K562 (cell line): ENCODE data around the gene SNRPA. TPM values are rescaled to one million over a fixed set of nuclear protein-coding genes. Genes with fewer than 3 reads are reported as not detected.
A peak's percentile ranks its signal among the peaks of the same experiment; 100 is the strongest.

Experiments
- E4F1 ChIP-seq: fragments of 250-450 bp; sonication (Bioruptor Pico); IDR thresholded peaks from 2 replicates; pipeline ENCODE4 v1.5.0; 2021; ENCODE audit warnings: mild to moderate bottlenecking, borderline replicate concordance
- HNRNPH1 ChIP-seq: fragments of 200-400 bp; formaldehyde crosslinking; optimal IDR thresholded peaks from 2 replicates; pipeline ENCODE3; 2017; ENCODE audit warnings: low read depth, mild to moderate bottlenecking, low read length, moderate library complexity
- ID3 ChIP-seq, 2 experiments: fragments of 250-450 bp in 1 of 2; fragments of 450-650 bp in 1 of 2; sonication (Bioruptor Pico) in 1 of 2; IDR thresholded peaks; 2 replicates each; pipeline versions ENCODE4 v1.6.1 to v1.8.0; 2016 to 2021; ENCODE audit warnings: mild to moderate bottlenecking in 2 of 2, moderate library complexity in 2 of 2, missing compliant biosample characterization in 1 of 2, missing genetic modification characterization in 1 of 2
- KDM2B ChIP-seq: fragments of 250-450 bp; sonication (Bioruptor Pico); IDR thresholded peaks from 2 replicates; pipeline ENCODE4 v1.8.0; 2021; ENCODE audit warnings: mild to moderate bottlenecking, moderate library complexity
- MCM7 ChIP-seq, 2 experiments: fragments of 450-650 bp; IDR thresholded peaks; 2 replicates each; pipeline ENCODE4 v1.6.1; 2016 to 2018
- MNT ChIP-seq, 2 experiments: fragments of 450-650 bp; conservative IDR thresholded peaks; 2 replicates each; pipeline ENCODE4 v1.6.1; 2017; ENCODE audit warnings: mild to moderate bottlenecking in 2 of 2, moderate library complexity in 2 of 2
- PPARD ChIP-seq: fragments of 250-450 bp; sonication (Bioruptor Pico); IDR thresholded peaks from 2 replicates; pipeline ENCODE4 v1.8.0; 2022; ENCODE audit warnings: inconsistent platforms, mild to moderate bottlenecking, moderate library complexity
- RFX5 ChIP-seq: IDR thresholded peaks from 2 replicates; pipeline ENCODE4 v1.6.1; 2011; ENCODE audit warnings: low read depth, mild to moderate bottlenecking, improper control_type of control experiment, low read length
- SMARCE1 ChIP-seq: fragments of 450-650 bp; IDR thresholded peaks from 2 replicates; pipeline ENCODE4 v1.7.1; 2016; ENCODE audit warnings: mild to moderate bottlenecking
- STAT5A ChIP-seq: IDR thresholded peaks from 2 replicates; pipeline ENCODE4 v1.6.1; 2012; ENCODE audit warnings: low read length, inconsistent platforms, borderline replicate concordance
- TEAD4 ChIP-seq, 2 experiments: sonication (generic) in 1 of 2; formaldehyde crosslinking in 1 of 2; IDR thresholded peaks; 2 replicates each; pipeline versions ENCODE4 v1.6.1 to v1.8.0; 2012 to 2022; ENCODE audit warnings: borderline replicate concordance in 1 of 2, inconsistent platforms in 1 of 2, low read length in 1 of 2, mild to moderate bottlenecking in 1 of 2, missing genetic modification reagents in 1 of 2
- UBTF ChIP-seq, 2 experiments: IDR thresholded peaks; 2 replicates each; pipeline ENCODE4 v1.6.1; 2012; ENCODE audit warnings: improper control_type of control experiment in 2 of 2, low read depth in 2 of 2, low read length in 2 of 2, borderline replicate concordance in 1 of 2
- YY1 ChIP-seq, 3 experiments: IDR thresholded peaks; 2 replicates each; pipeline ENCODE4 v1.6.1; 2011; ENCODE audit warnings: low read length in 2 of 3, mild to moderate bottlenecking in 2 of 3, moderate library complexity in 2 of 3, borderline replicate concordance in 1 of 3, control low read depth in 1 of 3, low read depth in 1 of 3; ENCODE audit not compliant: insufficient read depth in 3 of 3, insufficient replicate concordance in 2 of 3, control insufficient read depth in 1 of 3, insufficient read length in 1 of 3; ENCODE audit errors: extremely low read depth in 1 of 3
- ZBTB26 ChIP-seq: fragments of 450-650 bp; formaldehyde crosslinking; IDR thresholded peaks from 2 replicates; pipeline ENCODE4 v1.4.0; 2022; ENCODE audit warnings: missing genetic modification characterization
- ZNF124 ChIP-seq: sonication (generic); formaldehyde crosslinking; IDR thresholded peaks from 2 replicates; pipeline ENCODE4 v1.8.1; 2022; ENCODE audit warnings: missing genetic modification reagents
- ZNF431 ChIP-seq: sonication (generic); formaldehyde crosslinking; IDR thresholded peaks from 2 replicates; pipeline ENCODE4 v1.8.0; 2022; ENCODE audit warnings: mild to moderate bottlenecking, missing genetic modification reagents
- ZNF551 ChIP-seq: fragments of 250-450 bp; sonication (Bioruptor Pico); IDR thresholded peaks from 2 replicates; pipeline ENCODE4 v1.5.0; 2021; ENCODE audit warnings: mild to moderate bottlenecking, moderate library complexity
- polyA plus RNA-seq, 8 experiments: library from polyadenylated mRNA; depleted of rRNA in 4 of 8; stranded (reverse) in 5 of 8; unstranded in 3 of 8; fragments of >200 nt; fragmentation: Nextera tagmentation in 2 of 8; fragmentation: Illumina TruSeq in 1 of 8; extraction: Ambion mirVana in 2 of 8; extraction: Trizol in 1 of 8; gene quantifications; 2 replicates each; pipeline versions ENCODE4 v1.2.1 to v1.2.3, GENCODE V29; 2011 to 2014; ENCODE audit warnings: inconsistent platforms in 1 of 8, missing spikeins in 1 of 8
- total RNA-seq, 7 experiments: library from RNA; depleted of rRNA in 6 of 7; stranded (reverse); fragments of >200 nt in 6 of 7; fragmentation: Illumina TruSeq in 2 of 7; extraction: Trizol in 2 of 7; gene quantifications; 2 replicates each; pipeline versions ENCODE4 v1.2.1 to v1.2.3, GENCODE V29; 2011 to 2021; ENCODE audit warnings: low replicate concordance in 1 of 7

The SNRPA gene
- total and polyA plus RNA-seq, 9 of the 15 experiments (the other 6 are each of a cell fraction or from before 2014, with no cell fraction given), result 16.3 to 311 (median 193) TPM

GRCh38 chr19:40717880-40718773 lies 32.9 kb upstream of the SNRPA start (continued):
- TF ChIP-seq ZBTB26 (CRISPR knock-in tag), result no peak
- no peak for TF ChIP-seq MNT (conservative IDR thresholded peaks at IDR 0.05)
- TF ChIP-seq YY1 (IDR thresholded peaks at IDR 0.05; ENCODE audit: borderline replicate concordance in 1 of 3, control insufficient read depth in 1 of 3, extremely low read depth in 1 of 3, insufficient read depth in 3 of 3, insufficient read length in 1 of 3, insufficient replicate concordance in 2 of 3, low read depth in 1 of 3, low read length in 2 of 3), result no peak
- TF ChIP-seq TEAD4 (IDR thresholded peaks at IDR 0.05; ENCODE audit: low read length), result no peak
- no peak for TF ChIP-seq TEAD4 (CRISPR knock-in tag; IDR thresholded peaks at IDR 0.05; ENCODE audit: borderline replicate concordance)
- TF ChIP-seq E4F1 (CRISPR knock-in tag), result no peak
- no peak for TF ChIP-seq HNRNPH1
- no peak for TF ChIP-seq SMARCE1
- no peak for TF ChIP-seq ZNF551 (CRISPR knock-in tag)
- no peak for TF ChIP-seq ID3 (CRISPR knock-in tag; IDR thresholded peaks at IDR 0.05)
- TF ChIP-seq ID3 (tag; IDR thresholded peaks at IDR 0.05), result no peak
- no peak for TF ChIP-seq ZNF431 (CRISPR knock-in tag)
- TF ChIP-seq UBTF (IDR thresholded peaks at IDR 0.05; ENCODE audit: borderline replicate concordance in 1 of 2, low read depth in 2 of 2, low read length in 2 of 2), result peak in 1 of 2 experiments; percentile 0; a peak in 1 of 4 replicates
- no peak for TF ChIP-seq PPARD (CRISPR knock-in tag)
- no peak for TF ChIP-seq MCM7 (IDR thresholded peaks at IDR 0.05)
- TF ChIP-seq STAT5A, result no peak
- TF ChIP-seq ZNF124, result no peak
- no peak for TF ChIP-seq KDM2B (CRISPR knock-in tag)
- TF ChIP-seq RFX5, result no peak
